GM23248 (cell line): ENCODE measurements around the gene MYO10.
"Not testable (repeated sequence)": the region's sequence is repeated elsewhere in the genome, so short reads cannot be mapped to it uniquely, and the experiment has no call there.

ENCODE experiments used
- EZH2 ChIP-seq: fragments of 200-600 bp; sonication (generic); IDR thresholded peaks from 2 replicates; pipeline ENCODE4 v1.6.1; 2018; ENCODE audit warnings: antibody characterized with exemption, mild to moderate bottlenecking; ENCODE audit not compliant: insufficient read depth, poor library complexity, severe bottlenecking
- EZH2phosphoT487 ChIP-seq: fragments of 200-600 bp; sonication (generic); IDR thresholded peaks from 2 replicates; pipeline ENCODE4 v1.6.1; 2018; ENCODE audit warnings: antibody characterized with exemption, moderate library complexity, mild to moderate bottlenecking, low read depth; ENCODE audit not compliant: insufficient read depth

- TF ChIP-seq EZH2, EZH2phosphoT487: not testable (repeated sequence)
Measured at GRCh38 chr5:16985304-16985703, 49.2 kb upstream of the MYO10 start.
